ENCODE measurements around the gene CORO7.

The CORO7 gene

DNA sequence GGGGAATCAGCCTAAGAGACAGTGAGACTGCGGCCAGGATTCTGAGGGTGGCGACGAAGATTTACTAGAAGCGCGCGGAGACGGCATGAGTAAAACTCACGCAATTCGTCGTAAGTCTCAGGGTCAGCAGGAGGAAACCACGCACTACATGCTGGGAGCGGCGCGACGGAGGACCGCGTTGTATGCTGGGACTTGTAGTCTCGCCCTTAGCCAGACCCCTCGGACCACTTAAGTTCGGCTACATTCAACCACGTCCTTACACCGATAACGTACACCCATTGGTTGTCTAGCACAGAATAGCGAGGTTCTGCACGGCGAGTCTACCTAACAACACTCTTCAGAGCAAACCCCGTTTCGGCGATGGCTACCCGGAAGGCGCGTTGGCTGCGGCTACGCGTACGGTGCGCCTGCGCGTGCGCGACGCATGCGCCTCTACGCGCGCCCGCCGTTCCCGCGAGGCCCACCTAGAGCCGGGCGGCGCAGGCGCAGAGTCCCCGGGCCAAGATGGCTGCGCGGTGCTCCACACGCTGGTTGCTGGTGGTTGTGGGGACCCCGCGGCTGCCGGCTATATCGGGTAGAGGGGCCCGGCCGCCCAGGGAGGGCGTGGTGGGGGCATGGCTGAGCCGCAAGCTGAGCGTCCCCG lies 9.1 kb upstream of the CORO7 start, which contains the start of gene DNAJA3:
TSS of gene DNAJA3 (plus strand) at position 491 of the 643 bp plus-strand sequence. CDS start at position 505, 14 bp downstream.
- DNase-seq: peak; percentile 90

DNA sequence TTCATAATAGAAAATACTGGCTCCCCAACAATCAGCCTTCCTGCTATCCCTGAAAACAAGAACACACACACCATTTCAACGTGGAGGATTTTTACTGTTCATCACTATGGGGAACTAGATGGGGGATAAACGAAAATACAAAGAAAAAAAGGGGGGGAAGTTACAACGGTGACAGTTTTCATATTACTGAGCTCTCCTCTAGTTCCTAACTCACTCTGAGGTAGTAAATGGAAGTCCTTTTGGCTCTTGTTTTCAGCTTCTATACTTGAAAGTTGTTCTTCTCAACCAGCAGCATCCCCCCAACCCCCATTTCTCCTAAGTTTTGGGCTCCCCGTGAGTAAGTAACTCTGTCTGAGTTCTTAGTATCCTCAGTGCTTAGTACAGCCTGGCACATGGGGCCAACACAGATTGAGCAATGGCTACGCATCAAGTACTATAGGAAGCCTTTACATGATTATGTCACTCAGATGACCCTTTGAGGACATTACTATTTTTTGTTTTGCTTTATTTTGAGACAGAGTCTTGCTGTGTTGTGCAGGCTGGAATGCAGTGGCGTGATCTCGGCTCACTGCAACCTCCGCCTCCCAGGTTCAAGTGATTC lies 4.2 kb upstream of the CORO7 start:
- DNase-seq: no peak

DNA sequence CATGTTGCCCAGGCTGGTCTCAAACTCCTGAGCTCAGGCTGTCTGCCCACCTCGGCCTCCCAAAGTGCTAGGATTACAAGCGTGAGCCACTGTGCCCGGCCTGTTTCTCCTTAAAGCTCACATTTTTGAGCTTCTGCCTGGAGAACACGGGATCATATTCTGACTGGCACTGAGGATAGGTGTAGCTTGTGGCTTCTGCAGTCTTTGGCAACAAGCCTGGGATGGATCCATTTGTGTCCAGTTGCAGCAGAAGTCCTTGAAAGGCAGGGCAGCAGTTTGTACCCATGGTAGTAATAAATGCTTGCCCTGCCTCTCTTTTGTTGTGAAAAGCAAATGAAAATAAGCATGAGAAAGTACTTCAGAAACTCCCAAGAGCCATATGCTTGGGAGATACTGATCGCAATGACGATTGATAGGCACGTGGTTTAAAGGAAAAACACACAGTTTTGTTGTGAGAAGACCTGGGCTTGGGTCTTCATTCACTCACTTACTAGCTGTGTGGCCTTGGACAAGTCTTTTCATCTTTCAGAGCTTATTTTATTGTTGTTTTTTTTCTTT lies 3.1 kb upstream of the CORO7 start:
- DNase-seq: no peak

DNA sequence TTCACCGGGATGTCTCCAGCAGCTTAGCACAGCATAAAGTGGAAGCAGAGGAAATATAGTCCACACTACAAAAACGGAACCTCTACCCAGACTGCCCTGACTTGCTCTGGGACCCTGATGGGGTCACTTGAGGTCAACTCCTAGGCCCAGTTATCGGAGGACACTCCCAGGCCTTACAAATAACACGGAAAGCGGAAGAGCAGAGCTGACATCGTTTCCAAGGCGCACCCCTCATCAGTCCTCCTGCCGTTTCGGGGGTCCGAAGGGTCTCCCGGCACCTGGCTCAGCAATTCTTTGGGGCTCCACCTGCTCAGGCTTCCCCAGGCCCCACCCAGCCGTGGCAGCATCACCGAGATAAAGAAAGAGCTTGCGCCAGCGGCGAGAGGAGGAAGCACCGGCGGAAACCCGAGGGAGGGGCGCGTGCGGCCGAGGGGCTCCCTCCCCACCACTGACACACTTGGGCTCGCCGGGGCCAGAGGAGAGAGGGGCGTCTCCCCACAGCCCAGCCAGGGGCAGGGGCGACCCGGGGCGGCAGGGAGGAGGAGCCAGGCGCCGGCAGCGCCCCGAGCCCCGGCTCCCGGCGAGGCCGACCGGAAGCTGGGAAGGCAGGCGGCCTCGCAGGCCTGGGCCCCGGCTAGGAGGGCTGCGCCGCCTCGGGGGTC lies 727 bp downstream of the CORO7 start:
- no peak for DNase-seq

DNA sequence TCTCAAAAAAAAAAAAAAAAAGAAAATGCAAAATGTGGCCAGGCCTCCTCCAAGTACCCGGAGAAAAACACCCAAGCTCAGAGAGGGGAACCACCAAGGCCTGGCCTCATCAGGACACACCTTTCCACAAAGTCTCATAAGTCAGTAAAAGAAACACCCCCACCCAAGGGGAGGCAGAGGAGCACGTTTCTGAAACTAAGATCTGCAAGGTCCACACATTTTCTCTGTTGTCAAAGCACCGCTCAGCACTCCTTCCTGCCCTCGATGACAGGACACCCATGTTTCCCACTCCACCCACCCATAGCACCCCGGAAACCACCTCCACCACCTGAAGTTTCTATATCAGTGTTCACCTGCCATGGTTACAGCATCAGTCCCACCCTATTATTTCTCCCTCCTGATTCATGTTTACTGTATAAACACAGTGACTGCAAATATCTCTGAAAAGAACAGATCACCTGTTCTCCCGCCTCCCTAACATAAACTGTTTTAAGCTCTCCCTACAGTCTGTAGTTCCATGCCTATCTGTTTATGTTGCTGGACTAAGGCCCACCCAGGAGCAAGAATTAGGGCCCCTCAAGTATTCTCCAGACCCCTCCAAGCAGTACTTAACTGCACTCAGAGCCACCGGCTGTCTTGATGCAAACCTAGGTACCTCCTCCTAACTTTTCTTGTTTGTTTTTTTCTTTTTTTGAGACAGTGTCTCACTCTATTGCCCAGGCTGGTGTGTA lies 2.0 kb downstream of the CORO7 start:
- peak; percentile 23 for DNase-seq

DNA sequence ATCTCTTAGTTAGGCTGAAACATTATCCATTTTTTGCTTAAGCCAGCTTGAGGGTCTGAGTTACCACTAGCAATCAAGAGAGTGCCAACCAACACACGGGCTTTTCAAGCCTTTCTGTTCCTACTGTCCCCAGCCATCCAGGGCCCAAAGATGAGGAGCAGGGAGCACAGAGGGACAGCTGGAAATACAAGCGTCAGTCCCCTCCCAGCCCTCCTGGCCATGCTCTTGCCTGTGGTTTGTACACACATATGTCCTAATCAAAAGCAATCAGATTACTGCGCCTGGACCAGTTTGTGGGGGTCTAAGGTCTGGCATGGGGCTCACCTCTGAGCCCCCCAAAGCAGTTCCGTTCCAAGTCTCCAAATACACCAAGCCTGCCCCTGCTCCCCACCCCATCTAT lies 3.5 kb downstream of the CORO7 start:
- no peak for DNase-seq

DNA sequence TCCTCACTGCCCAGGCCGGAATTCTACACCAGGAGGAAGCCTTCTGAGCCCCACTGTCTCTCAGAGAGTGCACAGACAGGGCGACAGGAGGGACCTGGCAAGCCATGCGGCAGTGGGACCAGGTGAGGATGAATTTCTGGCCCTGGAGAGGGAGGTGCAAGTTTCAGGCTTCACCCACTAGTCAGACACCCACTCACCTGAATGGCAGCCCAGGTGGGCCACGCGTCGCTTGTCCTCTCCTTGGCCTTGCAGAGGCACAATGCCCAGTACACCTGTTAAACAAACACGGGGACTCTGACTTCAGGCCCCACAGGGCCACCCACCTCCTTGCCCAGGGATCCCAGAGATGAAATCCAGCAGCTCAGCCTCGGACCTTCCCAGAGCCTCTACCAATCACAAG lies 4.2 kb downstream of the CORO7 start:
- no peak for DNase-seq

DNA sequence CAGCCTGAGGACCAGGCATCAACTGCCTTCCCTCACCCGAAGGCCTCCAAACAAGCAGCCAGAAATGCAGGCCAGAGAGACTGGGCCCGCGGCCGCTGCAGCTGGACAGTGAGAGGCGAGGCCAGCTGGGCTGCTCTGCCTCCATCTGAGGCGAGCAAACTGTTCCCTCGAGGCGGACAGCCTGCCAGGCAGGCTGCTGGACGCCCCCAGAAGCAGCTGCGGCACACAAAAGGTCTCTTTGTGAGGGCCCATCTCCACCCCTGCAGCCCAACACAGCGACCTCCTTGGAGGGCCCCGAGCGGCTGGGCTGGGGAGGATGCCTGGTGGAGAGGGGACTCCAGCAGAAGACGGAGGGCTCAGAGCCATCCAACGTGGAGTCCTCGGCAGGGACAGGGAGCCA lies 4.7 kb downstream of the CORO7 start:
- DNase-seq: no peak

DNA sequence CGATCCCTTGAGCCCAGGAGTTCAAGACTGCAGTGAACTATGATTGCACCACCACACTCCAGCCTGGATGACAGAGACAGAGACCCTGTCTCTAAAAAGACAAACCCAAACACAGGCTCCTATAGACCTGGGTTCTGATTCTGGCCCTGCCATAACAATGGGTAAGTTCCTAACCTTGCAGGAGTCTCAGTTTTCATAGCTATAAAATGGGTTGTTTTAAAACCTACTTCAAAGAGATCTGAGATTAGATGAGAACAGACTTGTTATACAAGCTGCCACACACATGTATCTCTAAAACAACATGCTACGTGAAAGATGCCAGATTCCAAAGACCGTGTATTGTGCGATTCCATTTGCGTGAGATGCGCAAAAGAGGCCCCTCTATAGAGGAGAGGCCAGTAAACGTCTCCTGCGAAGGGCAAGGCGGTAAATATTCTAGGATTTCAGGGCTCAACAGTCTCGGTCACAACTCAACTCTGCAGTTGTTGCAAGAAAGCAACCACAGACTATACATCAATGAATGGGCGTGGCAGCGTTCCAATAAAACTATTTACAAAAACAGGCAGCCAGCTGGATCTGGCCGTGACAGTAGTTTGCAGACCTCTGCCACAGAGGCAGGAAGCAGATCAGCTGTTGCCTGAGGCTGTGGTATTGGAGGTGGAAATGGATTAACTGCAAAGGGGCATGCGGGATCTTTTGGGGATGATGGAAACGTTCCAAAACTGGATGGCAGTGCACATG lies 5.9 kb downstream of the CORO7 start:
- DNase-seq: peak; percentile 70

DNA sequence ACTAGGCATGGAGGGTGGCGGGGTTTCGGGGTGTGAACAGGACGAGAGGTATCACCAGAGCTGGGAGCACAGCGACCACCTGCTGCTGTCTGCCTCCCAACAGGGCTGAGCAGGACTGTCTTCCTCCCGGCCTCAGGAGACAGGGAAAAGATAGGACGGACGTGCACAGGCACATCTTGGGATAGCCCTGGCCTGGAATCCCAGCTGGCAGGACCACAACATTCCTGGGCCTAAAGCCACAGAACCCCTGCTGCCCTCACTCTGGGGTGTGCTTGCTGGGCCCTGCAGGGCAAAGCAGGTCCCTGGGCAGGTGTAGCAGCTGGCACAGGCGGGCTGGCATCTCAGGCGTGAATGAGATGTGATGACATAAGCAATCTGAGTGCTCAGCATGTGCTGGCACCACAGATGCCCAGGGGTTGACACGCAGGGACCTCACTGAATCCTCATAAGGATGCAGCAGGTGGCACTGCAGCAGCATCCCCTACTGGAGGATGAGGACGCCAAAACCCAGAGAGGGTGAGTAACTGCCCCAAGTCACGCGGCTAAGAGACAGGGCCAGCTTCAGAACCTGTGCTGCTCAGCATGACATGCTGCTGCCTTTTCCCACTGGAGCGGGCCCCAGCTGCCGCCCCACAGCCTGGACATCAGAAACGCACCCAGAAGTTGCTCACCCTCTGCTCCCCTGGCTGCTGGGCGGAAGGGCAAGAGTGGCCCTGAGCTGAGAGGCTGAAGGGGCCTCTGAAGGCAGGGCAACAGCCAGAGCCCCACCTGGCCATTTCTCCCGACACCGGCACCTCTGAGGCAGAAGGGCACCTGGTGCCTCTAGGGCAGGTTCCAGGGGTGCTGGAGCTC lies 7.1 kb downstream of the CORO7 start:
- DNase-seq: no peak

DNA sequence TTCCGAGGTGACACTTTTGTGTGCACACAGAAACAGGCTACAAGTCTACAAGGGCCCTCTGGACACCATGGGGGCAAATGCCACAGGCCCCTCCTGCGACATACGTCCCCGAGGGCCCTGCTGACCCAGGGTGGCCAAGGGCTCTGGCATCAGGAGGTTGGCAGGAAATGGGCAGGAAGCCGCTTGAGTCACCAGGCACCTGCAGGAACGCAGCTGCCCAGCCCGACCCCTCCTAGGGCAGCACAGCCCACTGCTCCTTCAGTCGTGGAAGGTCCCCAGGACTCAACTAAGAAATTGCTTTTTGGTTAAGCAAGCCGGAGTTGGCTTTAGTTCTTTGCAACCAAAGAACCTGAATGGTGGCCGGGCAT lies 8.1 kb downstream of the CORO7 start:
- DNase-seq: no peak

DNA sequence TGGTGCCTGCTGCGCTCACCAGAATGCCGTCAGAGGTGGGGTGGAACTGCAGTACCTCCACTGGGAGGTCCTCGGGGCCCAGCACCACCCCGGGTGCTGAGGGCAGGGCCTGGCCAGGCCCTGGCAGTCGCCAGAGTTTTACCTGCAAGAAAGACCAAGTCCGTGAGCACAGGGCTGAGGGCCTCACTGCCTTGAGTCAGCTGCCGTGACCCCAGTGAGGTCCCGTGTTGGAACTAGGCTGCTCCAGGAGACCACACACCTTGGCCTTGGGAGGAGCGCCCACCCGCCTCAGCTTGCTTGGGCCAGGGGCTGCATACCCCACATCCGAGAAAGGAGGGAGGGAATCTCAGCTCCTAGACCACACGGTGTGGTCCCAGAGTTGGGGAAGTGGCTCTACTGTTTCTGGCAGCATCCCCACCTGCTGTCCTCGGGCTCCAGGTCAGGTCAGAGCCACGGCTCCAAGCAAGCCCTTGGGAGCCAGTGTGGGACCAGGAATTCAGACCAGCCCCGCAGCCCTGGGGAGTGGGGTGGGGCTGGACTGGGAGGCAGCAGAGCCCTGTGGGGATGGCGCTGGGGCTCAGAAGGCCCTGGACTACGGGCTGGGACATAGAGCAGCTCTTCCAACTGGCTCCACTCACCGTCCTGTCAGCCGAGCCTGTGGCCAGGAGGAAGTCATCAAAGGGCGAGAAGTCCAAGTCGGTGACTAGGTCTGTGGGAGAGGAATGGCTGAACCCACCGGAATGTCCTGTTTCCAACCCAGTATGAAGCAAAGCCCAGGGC lies 8.7 kb downstream of the CORO7 start:
- no peak for DNase-seq

DNA sequence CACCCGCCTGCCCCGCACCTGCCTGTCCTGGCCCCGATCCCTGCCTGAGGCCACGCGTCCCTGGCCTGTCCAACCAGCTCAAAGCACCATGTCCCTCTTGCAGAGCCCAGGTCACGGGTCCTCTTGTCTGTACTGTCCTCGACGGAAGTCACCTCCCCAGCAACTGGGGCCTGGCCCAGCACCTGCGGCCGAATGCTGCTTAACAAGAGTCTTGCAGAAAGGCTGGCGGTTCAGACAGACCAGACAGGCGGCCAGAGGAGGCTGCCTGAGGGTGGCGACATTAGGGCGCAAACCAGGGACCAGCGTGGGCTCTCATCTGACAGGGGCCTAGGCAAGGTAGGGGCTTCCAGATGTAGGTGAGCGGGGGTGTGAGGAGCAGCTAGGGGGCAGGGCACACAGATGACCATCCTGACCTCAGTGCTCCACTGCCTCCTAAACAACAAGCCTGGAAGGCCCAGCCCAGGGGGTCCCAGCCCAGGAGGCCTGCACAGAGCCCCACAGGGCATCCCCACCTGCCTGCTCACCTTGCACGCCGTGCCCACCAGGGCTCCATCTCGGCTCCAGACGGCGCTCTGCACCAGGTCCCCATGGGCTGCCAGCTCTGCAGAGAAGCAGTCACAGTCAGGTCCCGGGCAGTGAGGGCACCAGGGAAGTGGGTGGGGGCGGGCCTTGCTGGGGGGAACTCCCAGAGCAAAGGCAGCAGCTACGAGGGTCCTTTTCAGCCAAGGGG lies 11.3 kb downstream of the CORO7 start:
- DNase-seq: peak; percentile 48

DNA sequence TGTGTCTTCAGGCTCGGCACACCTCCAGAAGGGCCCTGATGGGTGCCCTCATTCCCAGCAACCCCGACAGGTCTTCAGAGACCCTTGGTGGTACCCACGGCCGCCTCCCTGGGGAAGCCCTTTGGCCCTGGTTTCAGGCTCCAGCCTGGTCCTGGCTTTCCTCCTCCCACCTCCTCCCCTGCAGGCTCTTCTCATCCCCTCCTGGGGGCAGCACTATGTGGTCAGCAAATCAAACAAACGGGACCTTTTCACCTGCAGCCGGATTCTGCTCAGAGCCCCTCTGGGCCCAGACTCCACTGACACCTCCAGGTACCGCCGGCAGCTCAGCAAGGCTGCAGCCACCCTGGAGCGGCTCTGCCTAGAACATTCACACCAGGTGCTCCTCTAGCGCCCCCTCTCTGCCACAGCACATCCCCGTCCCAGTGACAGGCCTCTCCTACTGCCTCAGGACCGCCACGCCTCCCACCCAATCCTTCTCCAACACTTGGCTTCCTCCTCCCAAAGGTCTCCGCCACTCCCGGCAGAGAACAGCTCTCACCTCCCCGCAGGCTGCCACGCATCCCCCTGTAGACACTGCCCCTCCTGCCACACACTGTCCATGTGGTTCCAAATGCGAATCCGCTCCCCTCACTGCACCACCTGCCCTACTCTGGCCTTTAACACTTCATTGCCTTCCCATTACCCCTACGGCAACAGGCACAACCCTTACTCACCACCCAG lies 12.0 kb downstream of the CORO7 start:
- no peak for DNase-seq

DNA sequence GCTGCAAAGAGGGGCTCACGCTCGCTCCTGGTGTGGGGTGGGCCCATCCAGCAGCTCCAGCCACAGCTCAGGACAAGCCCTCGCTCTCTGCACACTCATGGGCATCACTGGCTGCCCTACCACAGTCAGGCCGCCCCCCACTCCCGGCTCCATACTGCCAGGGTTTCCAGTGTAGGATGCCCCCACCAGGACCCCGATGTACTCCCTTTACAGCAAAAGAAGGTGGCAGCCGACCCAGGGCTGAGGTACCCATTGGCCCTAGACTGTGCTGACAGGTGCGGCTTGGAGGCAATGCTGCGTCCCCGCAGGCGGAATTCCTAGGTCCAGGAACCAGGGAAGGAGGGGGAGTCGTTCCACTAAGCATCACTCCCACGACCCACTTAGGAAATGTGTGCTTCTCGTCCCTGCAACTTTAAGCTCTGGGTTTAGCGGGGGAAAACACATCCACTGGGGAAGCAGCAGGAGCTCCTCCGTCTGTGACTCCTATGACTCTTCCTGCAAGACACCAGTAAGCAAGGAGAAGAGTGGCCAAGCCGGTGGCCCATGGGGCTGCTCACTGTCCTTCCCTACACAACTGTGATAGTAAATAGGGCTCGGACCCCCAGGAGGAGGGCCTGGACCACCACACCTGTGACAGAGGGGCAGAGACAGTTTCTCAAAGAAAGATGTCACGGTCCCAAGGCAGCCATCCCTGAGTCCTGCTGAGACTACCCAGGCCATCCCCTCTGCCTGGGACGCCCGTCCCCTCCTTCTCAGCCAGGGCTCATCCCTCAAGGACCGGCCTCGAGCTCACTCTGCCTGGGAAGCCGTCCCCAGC lies 13.1 kb downstream of the CORO7 start:
- DNase-seq: no peak

DNA sequence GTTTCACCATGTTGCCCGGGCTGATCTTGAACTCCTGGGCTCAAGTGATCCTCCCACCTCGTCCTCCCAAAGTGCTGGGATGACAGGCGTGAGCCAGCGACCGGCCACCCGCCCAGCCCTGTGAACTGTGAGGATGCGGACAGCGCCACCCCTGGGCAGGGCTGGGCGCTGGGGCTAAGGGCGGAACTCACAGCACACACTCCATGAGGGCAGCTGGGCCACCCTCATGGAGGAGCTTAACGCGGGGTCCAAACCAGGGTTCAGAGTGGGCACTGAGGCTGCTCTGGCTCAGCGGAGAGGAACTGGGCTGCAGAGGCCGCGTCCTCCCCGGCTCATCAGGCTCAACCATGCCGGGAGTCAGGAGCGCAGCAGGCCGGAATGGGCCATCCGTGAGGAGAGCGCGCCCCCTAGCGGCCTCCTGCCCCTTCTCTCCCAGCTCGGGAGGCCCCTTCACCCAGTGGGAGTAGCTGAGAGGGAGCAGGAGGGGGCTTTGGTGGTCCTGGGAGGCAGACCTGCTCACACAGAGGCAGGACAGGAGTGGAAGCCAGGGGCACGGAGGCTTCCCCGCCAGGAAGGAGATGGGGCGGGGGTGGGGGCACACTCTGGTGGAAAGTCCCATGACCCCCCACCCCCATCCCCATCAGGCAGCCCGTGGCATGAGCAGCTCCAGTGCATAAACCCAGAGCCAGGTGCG lies 13.8 kb downstream of the CORO7 start:
- DNase-seq: peak; percentile 33

DNA sequence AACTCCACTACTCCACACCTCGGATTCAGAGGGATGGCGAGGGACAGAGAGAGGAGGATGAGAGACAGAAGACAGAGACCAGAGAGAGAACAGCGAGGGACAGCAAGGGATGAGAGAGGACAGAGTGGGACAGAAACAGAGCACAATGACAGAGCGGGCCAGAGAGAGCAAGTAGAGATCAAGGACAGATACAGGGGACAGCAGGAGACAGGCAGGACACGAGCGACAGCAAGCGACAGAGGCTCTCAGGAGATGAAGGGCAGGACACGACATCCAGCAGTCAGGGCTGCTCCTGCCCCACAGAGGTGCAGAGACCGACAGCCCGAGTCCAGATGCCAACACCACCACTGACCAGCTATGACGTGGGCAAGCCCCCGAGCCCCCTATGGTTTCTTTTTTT lies 14.9 kb downstream of the CORO7 start:
- no peak for DNase-seq

DNA sequence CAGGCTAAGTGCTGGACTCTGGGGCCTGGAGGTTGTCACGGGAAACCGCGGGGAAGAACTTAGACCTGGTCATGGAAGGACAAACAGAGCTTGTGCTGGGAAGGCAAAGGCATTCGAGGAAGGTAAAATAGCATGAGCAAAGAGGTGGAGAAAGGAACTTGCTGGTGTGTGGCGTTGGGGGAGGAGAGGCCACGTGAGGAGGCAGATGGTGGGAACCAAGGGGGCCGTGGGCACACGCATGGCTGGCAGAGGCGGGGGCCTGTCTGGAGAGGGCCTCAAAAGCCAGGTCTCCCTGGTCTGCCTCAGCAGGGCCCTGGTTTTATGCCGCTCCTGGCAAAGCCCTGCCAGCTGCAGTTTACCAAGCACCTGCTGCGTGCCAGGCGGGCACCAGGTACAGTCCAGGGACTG lies 15.3 kb downstream of the CORO7 start:
- no peak for DNase-seq

All from NCI-H2029 (cell line).